Neural progenitor cell (in vitro differentiated cells): Measurements from ENCODE around the gene FBXO27.

ENCODE experiments used
- EZH2 ChIP-seq: fragments of 200-600 bp; sonication (generic); IDR thresholded peaks from 2 replicates; pipeline ENCODE4 v1.6.1; 2017; ENCODE audit warnings: antibody characterized with exemption, mild to moderate bottlenecking, moderate library complexity
- EZH2phosphoT487 ChIP-seq: fragments of 200-600 bp; sonication (generic); IDR thresholded peaks from 2 replicates; pipeline ENCODE4 v1.6.1; 2017; ENCODE audit warnings: antibody characterized with exemption
- TF ChIP-seq, protein P1 (sequence below): fragments of 200-600 bp; sonication (generic); IDR thresholded peaks from 2 replicates; pipeline ENCODE4 v1.5.1; 2017; ENCODE audit warnings: antibody characterized with exemption, mild to moderate bottlenecking

DNA sequence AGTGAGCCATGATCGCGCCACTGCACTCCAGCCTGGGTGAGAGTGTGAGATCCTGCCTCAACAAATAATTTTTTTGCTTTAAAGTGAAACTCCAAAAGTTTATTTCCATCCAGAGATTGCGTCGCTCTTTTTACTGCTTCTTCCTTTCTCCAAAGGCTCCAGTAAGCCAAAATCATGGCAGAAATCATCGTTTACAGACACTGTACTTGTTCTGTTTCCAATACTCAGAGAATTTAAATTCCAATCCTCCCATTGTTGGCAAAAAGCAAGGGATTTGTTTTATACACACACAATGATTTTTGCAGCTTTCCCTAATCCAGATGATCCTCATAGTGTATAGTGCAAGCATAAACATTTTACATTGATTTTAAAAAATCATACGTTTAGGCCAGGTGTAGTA is 15.3 kb downstream of the FBXO27 start:
- TF ChIP-seq EZH2 (no peak), EZH2phosphoT487 (no peak)
- TF ChIP-seq, protein P1, sequence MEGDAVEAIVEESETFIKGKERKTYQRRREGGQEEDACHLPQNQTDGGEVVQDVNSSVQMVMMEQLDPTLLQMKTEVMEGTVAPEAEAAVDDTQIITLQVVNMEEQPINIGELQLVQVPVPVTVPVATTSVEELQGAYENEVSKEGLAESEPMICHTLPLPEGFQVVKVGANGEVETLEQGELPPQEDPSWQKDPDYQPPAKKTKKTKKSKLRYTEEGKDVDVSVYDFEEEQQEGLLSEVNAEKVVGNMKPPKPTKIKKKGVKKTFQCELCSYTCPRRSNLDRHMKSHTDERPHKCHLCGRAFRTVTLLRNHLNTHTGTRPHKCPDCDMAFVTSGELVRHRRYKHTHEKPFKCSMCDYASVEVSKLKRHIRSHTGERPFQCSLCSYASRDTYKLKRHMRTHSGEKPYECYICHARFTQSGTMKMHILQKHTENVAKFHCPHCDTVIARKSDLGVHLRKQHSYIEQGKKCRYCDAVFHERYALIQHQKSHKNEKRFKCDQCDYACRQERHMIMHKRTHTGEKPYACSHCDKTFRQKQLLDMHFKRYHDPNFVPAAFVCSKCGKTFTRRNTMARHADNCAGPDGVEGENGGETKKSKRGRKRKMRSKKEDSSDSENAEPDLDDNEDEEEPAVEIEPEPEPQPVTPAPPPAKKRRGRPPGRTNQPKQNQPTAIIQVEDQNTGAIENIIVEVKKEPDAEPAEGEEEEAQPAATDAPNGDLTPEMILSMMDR: no peak
